Cardiac muscle cell (in vitro differentiated cells and primary cell): ENCODE data around the gene PLEKHH2. TPM values are rescaled to one million over a fixed set of nuclear protein-coding genes. Genes with fewer than 3 reads are reported as not detected.

Experiments used
- DNase-seq, 2 donors: peaks; one replicate each; pipeline versions ENCODE4 v3.0.0 to v3.0.0-alpha.2; 2010 to 2017; ENCODE audit warnings: low read depth in 1 of 2, low spot score in 1 of 2
- H3K27ac ChIP-seq: fragments of 200-600 bp; sonication (generic); 2 replicates; pipeline ENCODE4 v1.5.1; 2016
- H3K27me3 ChIP-seq: fragments of 200-600 bp; sonication (generic); 2 replicates; pipeline ENCODE4 v1.6.0; 2016; ENCODE audit warnings: control low read depth
- H3K36me3 ChIP-seq: fragments of 200-600 bp; sonication (generic); 2 replicates; pipeline ENCODE4 v1.5.1; 2016; ENCODE audit warnings: control low read depth
- H3K4me1 ChIP-seq: fragments of 200-600 bp; sonication (generic); 2 replicates; pipeline ENCODE4 v1.8.1; 2017; ENCODE audit warnings: low read depth, mild to moderate bottlenecking, mixed run types
- H3K4me3 ChIP-seq: fragments of 200-600 bp; sonication (generic); 2 replicates; pipeline ENCODE4 v1.5.1; 2016; ENCODE audit warnings: mild to moderate bottlenecking
- H3K9me3 ChIP-seq: fragments of 200-600 bp; sonication (generic); 2 replicates; pipeline ENCODE4 v1.5.1; 2017; ENCODE audit warnings: low read depth, mild to moderate bottlenecking, control low read depth
- CTCF ChIP-seq: IDR thresholded peaks from 2 replicates; pipeline ENCODE4 v1.5.1; 2012; ENCODE audit warnings: low read depth, mild to moderate bottlenecking, low read length
- polyA plus RNA-seq: library from polyadenylated mRNA; unstranded; fragments of >200 nt; fragmentation: Nextera tagmentation; extraction: Ambion mirVana; gene quantifications from 2 replicates; pipeline ENCODE4 v1.2.1, GENCODE V29; 2016
- total RNA-seq: library from RNA; depleted of rRNA; stranded (reverse); fragments of >200 nt; gene quantifications from 2 replicates; pipeline ENCODE4 v1.2.3, GENCODE V29; 2016

PLEKHH2 gene
- total and polyA plus RNA-seq, 2 experiments from 2014 or later: 0.31 to 1.0 TPM

DNA sequence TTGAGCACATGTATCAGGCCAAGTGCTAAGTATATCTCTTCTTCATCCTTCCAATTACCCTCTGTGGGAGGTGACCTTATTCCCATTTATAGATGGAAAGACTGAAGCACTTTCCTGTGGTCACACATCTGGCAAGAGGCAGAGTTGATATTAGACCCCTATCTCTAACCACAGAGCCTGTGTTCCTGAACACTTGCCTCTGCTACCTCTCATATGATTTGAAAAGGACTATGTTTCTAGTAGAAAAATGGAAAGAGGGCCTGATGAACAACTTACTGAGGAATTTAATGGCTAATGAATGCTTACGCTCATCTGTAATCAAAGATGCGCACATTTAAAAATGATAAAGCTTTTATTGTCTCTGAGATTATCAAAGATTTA, 90.6 kb downstream of the PLEKHH2 start:
- H3K27me3 ChIP-seq: no peaks in the 10 kb centered on the region
- no peak for DNase-seq
- H3K27ac ChIP-seq: no peak overlapping the region
- no peak overlapping the region for H3K4me3 ChIP-seq
- H3K9me3 ChIP-seq: no peaks in the 10 kb centered on the region
- peaks cover 14% of the 10 kb centered on the region for H3K4me1 ChIP-seq
- H3K36me3 ChIP-seq: no peaks in the 10 kb centered on the region
- TF ChIP-seq CTCF: no peak

DNA sequence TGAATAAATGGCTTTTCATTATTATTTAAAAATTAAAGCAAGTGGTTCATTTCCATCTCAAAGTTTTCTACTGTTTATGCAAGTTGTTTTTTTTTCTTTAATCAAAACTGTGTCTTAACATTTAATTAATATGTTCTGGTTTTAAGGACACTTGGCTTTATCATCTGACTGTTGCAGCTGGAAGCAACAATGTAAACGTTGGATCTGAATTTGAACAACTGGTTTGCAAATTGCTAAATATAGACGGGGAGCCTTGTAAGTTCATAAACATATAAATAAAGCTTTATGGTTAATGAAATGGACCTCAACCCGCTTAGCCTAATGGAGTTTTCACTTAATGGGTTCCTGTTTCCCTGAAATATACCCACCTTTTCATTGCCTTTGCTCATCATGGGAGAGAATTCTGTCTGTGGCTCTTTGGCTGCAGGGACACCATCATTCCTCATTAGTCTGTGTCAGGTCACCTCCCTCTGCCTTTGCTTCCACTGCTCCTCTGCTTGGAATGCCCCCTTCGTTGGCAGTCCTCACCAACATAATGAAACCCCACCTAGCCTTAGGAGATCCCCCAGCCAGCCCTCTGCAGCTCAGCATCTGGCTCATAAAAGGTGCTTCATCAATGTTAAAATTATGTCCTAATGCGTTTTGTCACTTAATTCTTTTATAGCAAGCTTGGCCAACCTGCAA, 92.6 kb downstream of the PLEKHH2 start:
- Histone ChIP-seq H3K9me3 (no peaks in the 10 kb centered on the region), H3K27ac (no peak overlapping the region), H3K4me3 (no peak overlapping the region), H3K27me3 (no peaks in the 10 kb centered on the region), H3K36me3 (no peaks in the 10 kb centered on the region), H3K4me1 (peaks cover 5% of the 10 kb centered on the region)
- DNase-seq: no peak
- TF ChIP-seq CTCF: no peak

GRCh38 chr2:43731211-43731610, 94.2 kb downstream of the PLEKHH2 start:
- H3K4me1 ChIP-seq: no peaks in the 10 kb centered on the region
- H3K36me3 ChIP-seq: no peaks in the 10 kb centered on the region
- H3K9me3 ChIP-seq: no peaks in the 10 kb centered on the region
- H3K27me3 ChIP-seq: no peaks in the 10 kb centered on the region
- TF ChIP-seq CTCF: no peak
- no peak overlapping the region for H3K27ac ChIP-seq
- no peak for DNase-seq
- no peak overlapping the region for H3K4me3 ChIP-seq

DNA sequence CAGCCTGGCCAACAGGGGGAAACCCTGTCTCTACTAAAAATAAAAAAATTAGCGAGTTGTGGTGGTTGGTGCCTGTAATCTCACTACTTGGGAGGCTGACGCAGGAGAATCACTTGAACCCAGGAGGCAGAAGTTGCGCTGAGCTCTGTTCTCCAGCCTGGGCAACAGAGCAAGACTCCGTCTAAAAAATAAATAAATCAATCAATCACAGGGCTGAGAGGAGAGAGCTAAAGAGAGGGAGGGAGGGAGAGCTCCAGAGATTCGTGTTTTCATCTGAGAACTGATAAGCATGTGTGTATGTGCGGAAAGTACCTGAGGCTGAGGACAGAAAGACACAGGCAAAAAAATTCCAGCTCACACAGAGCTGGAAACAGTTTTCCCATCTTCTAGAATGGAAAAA, 99.6 kb downstream of the PLEKHH2 start:
- H3K4me3 ChIP-seq: no peak overlapping the region
- no peaks in the 10 kb centered on the region for H3K36me3 ChIP-seq
- H3K27me3 ChIP-seq: no peaks in the 10 kb centered on the region
- no peaks in the 10 kb centered on the region for H3K9me3 ChIP-seq
- no peak for DNase-seq
- TF ChIP-seq CTCF: no peak
- H3K4me1 ChIP-seq: peaks cover 6% of the 10 kb centered on the region
- H3K27ac ChIP-seq: no peak overlapping the region

DNA sequence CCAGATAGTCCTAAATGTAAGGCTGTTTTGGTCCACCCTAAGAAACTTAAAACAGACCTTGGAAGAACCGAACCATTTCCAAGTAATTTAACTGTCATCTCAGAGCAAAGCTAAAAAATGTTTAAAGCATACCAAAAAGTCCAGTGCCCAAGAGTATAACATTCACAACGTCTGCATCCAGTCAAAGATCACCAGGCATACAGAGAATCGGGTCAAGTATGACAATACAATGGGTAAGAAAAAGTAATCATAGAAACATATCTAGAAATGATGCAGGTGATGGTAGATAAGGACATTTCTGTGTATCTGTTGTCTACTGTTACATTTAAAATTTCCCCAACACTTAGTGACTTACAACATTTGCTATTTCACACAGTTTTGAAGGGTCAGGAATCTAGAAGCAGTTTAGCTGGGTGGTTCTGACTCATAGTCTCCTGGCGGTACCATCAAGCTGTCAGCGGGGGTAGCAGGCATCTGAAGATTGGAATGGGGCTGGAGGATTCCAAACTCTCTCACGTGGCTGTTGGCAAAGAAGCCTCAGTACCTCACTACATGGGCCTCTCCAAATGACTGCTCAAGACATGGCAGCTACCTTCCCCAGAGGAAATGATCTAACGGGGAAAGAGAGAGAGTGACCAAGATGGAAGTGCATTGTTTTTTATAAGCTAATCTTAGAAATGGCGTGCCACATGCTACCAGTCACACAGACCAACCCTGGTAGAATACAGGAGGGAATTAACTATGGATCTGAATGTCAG, 100.2 kb downstream of the PLEKHH2 start:
- H3K27ac ChIP-seq: no peak overlapping the region
- no peaks in the 10 kb centered on the region for H3K36me3 ChIP-seq
- peaks cover 8% of the 10 kb centered on the region for H3K4me1 ChIP-seq
- H3K27me3 ChIP-seq: no peaks in the 10 kb centered on the region
- no peak for TF ChIP-seq CTCF
- DNase-seq: peak in 1 of 2 donors; percentile 88
- no peak overlapping the region for H3K4me3 ChIP-seq
- no peaks in the 10 kb centered on the region for H3K9me3 ChIP-seq
